ENCODE measurements around the gene RNF115. TPM values are rescaled to one million over a fixed set of nuclear protein-coding genes. Genes with fewer than 3 reads are reported as not detected.

RNF115 gene
- total and polyA plus RNA-seq, 4 donors = 3.2 to 10.0 (median 7.6) TPM

DNA sequence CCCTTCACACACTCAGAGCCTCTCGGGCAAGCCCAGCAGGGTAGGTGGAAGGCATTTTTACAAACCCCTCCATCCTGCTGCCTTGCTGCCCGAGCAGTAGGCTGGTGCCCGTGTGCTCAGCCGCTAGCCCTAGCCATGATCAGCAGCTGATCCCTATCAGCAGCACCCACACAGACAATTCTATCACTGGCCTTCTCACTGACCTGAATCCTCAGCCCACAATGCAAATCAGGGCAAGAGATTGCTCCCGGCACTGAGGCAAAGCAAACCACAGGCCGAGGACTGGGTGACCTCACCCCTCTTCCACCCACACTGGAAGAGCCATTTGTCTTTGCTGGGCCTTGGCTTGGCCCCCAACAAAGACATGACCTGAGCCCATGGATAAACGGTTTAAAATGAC lies 115.8 kb downstream of the RNF115 start:
- peaks cover 10 to 82% (median 58%) of the 10 kb centered on the region in 4 donors for H3K4me1 ChIP-seq (ENCODE audit: control insufficient read depth in 4 of 4, insufficient read depth in 4 of 4, low read length in 3 of 4)
- H3K27ac ChIP-seq (ENCODE audit: low read depth in 1 of 2, low read length in 2 of 2) = peak overlapping the region; percentile 93 to 96
- TF ChIP-seq RXRA (IDR thresholded peaks at IDR 0.05) = peak in 1 of 2 donors; percentile 11
- TF ChIP-seq, protein P1, sequence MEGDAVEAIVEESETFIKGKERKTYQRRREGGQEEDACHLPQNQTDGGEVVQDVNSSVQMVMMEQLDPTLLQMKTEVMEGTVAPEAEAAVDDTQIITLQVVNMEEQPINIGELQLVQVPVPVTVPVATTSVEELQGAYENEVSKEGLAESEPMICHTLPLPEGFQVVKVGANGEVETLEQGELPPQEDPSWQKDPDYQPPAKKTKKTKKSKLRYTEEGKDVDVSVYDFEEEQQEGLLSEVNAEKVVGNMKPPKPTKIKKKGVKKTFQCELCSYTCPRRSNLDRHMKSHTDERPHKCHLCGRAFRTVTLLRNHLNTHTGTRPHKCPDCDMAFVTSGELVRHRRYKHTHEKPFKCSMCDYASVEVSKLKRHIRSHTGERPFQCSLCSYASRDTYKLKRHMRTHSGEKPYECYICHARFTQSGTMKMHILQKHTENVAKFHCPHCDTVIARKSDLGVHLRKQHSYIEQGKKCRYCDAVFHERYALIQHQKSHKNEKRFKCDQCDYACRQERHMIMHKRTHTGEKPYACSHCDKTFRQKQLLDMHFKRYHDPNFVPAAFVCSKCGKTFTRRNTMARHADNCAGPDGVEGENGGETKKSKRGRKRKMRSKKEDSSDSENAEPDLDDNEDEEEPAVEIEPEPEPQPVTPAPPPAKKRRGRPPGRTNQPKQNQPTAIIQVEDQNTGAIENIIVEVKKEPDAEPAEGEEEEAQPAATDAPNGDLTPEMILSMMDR (IDR thresholded peaks at IDR 0.05; ENCODE audit: low read depth, low read length, missing input control) = no peak
- no peak overlapping the region for H3K4me3 ChIP-seq (ENCODE audit: low read depth in 1 of 3, low read length in 3 of 3)
- no peaks in the 10 kb centered on the region for H3K27me3 ChIP-seq (ENCODE audit: control insufficient read depth in 4 of 4, insufficient read depth in 4 of 4, low read length in 3 of 4)
- H3K36me3 ChIP-seq (ENCODE audit: control insufficient read depth in 4 of 4, insufficient read depth in 3 of 4, low read depth in 1 of 4, low read length in 3 of 4) = no peaks in the 10 kb centered on the region
- 45% methylated on average over 7 of the region's 7 CpGs for WGBS
- no peaks in the 10 kb centered on the region for H3K9me3 ChIP-seq (ENCODE audit: control insufficient read depth in 4 of 4, low read length in 3 of 4)
- DNase-seq (ENCODE audit: low spot score) = no peak
- peak overlapping the region; percentile 13 to 57 for H3K9ac ChIP-seq (ENCODE audit: low read depth in 1 of 2, low read length in 2 of 2)

- H3K27me3 ChIP-seq (ENCODE audit: control insufficient read depth in 4 of 4, insufficient read depth in 4 of 4, low read length in 3 of 4) = no peaks in the 10 kb centered on the region
- TF ChIP-seq ATF3 (IDR thresholded peaks at IDR 0.05) = peak; percentile 97
- TF ChIP-seq GABPA (IDR thresholded peaks at IDR 0.05 in 1 of 2, conservative IDR thresholded peaks at IDR 0.05 in 1 of 2) = peak in 1 of 2 donors; percentile 62
- peak; percentile 99 to 100 for TF ChIP-seq JUND (IDR thresholded peaks at IDR 0.05)
- TF ChIP-seq FOXA2 (IDR thresholded peaks at IDR 0.05) = peak; percentile 72
- peak; percentile 79 for TF ChIP-seq TAF1 (conservative IDR thresholded peaks at IDR 0.05)
- TF ChIP-seq YY1 (IDR thresholded peaks at IDR 0.05) = peak; percentile 66
- TF ChIP-seq MAX (IDR thresholded peaks at IDR 0.05) = peak; percentile 92
- TF ChIP-seq, protein P2, sequence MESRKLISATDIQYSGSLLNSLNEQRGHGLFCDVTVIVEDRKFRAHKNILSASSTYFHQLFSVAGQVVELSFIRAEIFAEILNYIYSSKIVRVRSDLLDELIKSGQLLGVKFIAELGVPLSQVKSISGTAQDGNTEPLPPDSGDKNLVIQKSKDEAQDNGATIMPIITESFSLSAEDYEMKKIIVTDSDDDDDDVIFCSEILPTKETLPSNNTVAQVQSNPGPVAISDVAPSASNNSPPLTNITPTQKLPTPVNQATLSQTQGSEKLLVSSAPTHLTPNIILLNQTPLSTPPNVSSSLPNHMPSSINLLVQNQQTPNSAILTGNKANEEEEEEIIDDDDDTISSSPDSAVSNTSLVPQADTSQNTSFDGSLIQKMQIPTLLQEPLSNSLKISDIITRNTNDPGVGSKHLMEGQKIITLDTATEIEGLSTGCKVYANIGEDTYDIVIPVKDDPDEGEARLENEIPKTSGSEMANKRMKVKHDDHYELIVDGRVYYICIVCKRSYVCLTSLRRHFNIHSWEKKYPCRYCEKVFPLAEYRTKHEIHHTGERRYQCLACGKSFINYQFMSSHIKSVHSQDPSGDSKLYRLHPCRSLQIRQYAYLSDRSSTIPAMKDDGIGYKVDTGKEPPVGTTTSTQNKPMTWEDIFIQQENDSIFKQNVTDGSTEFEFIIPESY (IDR thresholded peaks at IDR 0.05) = peak; percentile 83
- peak; percentile 95 for TF ChIP-seq HNF4A (conservative IDR thresholded peaks at IDR 0.05)
- peak; percentile 43 to 57 for TF ChIP-seq RAD21 (IDR thresholded peaks at IDR 0.05)
- peak; percentile 86 for TF ChIP-seq HNF4G (IDR thresholded peaks at IDR 0.05)
- peak; percentile 92 for TF ChIP-seq SP1 (IDR thresholded peaks at IDR 0.05)
- TF ChIP-seq FOXA1 (IDR thresholded peaks at IDR 0.05) = peak; percentile 35
- TF ChIP-seq, protein P1 (IDR thresholded peaks at IDR 0.05; ENCODE audit: low read depth, low read length, missing input control) = no peak
- TF ChIP-seq EGR1 (IDR thresholded peaks at IDR 0.05; ENCODE audit: low read depth in 2 of 2) = peak; percentile 74 to 98
- peak; percentile 40 for TF ChIP-seq NR2F2 (IDR thresholded peaks at IDR 0.05)
- TF ChIP-seq RXRA (IDR thresholded peaks at IDR 0.05) = peak; percentile 88 to 90
- TF ChIP-seq, protein P3, sequence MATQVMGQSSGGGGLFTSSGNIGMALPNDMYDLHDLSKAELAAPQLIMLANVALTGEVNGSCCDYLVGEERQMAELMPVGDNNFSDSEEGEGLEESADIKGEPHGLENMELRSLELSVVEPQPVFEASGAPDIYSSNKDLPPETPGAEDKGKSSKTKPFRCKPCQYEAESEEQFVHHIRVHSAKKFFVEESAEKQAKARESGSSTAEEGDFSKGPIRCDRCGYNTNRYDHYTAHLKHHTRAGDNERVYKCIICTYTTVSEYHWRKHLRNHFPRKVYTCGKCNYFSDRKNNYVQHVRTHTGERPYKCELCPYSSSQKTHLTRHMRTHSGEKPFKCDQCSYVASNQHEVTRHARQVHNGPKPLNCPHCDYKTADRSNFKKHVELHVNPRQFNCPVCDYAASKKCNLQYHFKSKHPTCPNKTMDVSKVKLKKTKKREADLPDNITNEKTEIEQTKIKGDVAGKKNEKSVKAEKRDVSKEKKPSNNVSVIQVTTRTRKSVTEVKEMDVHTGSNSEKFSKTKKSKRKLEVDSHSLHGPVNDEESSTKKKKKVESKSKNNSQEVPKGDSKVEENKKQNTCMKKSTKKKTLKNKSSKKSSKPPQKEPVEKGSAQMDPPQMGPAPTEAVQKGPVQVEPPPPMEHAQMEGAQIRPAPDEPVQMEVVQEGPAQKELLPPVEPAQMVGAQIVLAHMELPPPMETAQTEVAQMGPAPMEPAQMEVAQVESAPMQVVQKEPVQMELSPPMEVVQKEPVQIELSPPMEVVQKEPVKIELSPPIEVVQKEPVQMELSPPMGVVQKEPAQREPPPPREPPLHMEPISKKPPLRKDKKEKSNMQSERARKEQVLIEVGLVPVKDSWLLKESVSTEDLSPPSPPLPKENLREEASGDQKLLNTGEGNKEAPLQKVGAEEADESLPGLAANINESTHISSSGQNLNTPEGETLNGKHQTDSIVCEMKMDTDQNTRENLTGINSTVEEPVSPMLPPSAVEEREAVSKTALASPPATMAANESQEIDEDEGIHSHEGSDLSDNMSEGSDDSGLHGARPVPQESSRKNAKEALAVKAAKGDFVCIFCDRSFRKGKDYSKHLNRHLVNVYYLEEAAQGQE (IDR thresholded peaks at IDR 0.05) = peak; percentile 89
- WGBS = 29% methylated on average over 9 of the region's 9 CpGs
- peak; percentile 54 for DNase-seq (ENCODE audit: low spot score)
- H3K4me1 ChIP-seq (ENCODE audit: control insufficient read depth in 4 of 4, insufficient read depth in 4 of 4, low read length in 3 of 4) = peaks cover 10 to 82% (median 56%) of the 10 kb centered on the region in 4 donors
- no peaks in the 10 kb centered on the region for H3K36me3 ChIP-seq (ENCODE audit: control insufficient read depth in 4 of 4, insufficient read depth in 3 of 4, low read depth in 1 of 4, low read length in 3 of 4)
- H3K9me3 ChIP-seq (ENCODE audit: control insufficient read depth in 4 of 4, low read length in 3 of 4) = no peaks in the 10 kb centered on the region
- peak within 1 kb of the TSS; percentile 93 to 96 for H3K27ac ChIP-seq (ENCODE audit: low read depth in 1 of 2, low read length in 2 of 2)
- H3K4me3 ChIP-seq (ENCODE audit: low read depth in 1 of 3, low read length in 3 of 3) = peak within 1 kb of the TSS; percentile 68 to 74 (median 70)
- peak within 1 kb of the TSS; percentile 42 to 87 for H3K9ac ChIP-seq (ENCODE audit: low read depth in 1 of 2, low read length in 2 of 2)
Observed at GRCh38 chr1:145707183-145707867, 116.6 kb downstream of the RNF115 start, which contains the start of gene PDZK1. TSS of gene PDZK1 (minus strand) at chr1:145707368. CDS start at chr1:145688021, 19,347 bp downstream.
